Subcutaneous adipose tissue (tissue), 4 donors: Measurements from ENCODE around the gene POU2F1. TPM values are rescaled to one million over a fixed set of nuclear protein-coding genes. Genes with fewer than 3 reads are reported as not detected.

Experiments
- total RNA-seq, 4 donors: library from RNA; depleted of rRNA; stranded (reverse); fragments of >200 nt; gene quantifications; one replicate each; pipeline ENCODE4 v1.1.0, GENCODE V29; 2016
- TF ChIP-seq, protein P1 (sequence below): fragments of 450-650 bp; IDR thresholded peaks from one replicate; pipeline ENCODE4 v1.5.1; 2016; ENCODE audit warnings: low read depth, mild to moderate bottlenecking, control low read depth, antibody characterized with exemption, moderate library complexity

The POU2F1 gene
- total RNA-seq, 4 donors from 2014 or later = 17.1 to 40.6 (median 20.5) TPM

DNA sequence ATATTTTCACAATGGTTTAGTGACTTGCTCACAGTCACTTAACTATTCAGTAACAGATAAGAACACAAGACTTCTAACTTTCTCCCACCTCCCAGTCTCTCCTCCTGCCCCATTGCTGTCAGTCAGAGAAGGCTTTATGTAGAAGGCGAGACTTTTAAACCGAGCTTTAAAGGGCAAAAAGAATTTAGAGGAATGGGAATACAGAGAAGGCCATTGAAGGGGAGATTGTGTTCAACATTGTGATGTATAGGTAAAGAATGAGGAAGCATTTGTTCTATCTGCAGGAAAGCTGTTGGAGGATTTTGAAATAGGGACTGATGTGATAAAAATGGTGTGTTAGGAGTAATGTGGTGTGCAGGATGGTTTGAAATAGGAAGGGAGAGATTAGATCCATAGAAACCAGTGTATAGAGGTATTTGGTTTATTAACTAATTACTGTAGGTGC lies 7.3 kb downstream of the POU2F1 start:
- TF ChIP-seq, protein P1, sequence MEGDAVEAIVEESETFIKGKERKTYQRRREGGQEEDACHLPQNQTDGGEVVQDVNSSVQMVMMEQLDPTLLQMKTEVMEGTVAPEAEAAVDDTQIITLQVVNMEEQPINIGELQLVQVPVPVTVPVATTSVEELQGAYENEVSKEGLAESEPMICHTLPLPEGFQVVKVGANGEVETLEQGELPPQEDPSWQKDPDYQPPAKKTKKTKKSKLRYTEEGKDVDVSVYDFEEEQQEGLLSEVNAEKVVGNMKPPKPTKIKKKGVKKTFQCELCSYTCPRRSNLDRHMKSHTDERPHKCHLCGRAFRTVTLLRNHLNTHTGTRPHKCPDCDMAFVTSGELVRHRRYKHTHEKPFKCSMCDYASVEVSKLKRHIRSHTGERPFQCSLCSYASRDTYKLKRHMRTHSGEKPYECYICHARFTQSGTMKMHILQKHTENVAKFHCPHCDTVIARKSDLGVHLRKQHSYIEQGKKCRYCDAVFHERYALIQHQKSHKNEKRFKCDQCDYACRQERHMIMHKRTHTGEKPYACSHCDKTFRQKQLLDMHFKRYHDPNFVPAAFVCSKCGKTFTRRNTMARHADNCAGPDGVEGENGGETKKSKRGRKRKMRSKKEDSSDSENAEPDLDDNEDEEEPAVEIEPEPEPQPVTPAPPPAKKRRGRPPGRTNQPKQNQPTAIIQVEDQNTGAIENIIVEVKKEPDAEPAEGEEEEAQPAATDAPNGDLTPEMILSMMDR = no peak

GRCh38 chr1:167229719-167230385 lies 9.2 kb downstream of the POU2F1 start:
- TF ChIP-seq, protein P1 = no peak

DNA sequence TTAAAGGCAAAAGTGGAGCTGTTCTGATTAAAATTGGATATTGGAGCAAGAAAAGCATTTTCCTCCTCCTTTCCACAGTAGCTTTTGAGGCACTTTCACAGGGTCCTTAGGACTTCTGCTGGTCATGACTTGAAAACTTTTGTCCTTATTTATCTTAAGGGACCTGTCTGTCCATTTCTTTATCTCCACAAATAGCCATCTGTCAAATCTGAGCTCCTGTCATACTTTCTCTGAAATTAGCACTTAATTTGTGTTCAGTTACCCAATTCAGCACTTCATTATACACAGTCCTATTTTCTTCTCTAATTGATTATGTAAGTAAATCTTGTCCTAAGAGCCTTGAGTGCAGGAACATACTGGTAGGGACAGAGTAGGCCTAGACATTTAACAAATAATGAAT lies 9.8 kb downstream of the POU2F1 start:
- TF ChIP-seq, protein P1 = no peak

DNA sequence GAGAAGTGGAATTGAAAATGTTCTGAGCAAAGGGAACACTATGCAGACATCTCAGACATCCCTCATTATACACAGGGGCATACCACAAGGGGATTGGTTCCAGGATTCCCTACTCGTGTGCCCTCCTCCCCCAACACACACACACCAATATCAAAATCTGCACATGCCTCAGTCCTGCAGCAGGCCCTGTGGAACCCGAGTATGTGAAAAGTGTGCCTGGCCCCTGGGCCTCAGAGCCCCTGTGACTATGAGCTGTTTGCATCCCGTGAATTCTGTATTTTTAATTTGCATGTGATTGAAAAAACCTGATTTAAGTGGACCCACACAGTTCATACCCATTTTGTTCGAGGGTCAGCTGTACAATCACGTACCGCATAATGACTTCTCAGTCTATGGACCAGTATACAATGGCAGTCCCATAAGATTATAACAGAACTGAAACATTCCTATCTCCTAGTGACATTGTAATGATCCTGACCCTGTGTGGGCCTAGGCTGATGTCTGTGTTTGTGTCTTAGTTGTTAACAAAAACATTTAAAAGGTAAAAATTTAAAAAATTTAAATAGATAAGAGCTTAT lies 11.3 kb downstream of the POU2F1 start:
- TF ChIP-seq, protein P1 = no peak

- TF ChIP-seq, protein P1 = no peak
These were observed 12.1 kb downstream of the POU2F1 start for GRCh38 chr1:167232801-167233200.

DNA sequence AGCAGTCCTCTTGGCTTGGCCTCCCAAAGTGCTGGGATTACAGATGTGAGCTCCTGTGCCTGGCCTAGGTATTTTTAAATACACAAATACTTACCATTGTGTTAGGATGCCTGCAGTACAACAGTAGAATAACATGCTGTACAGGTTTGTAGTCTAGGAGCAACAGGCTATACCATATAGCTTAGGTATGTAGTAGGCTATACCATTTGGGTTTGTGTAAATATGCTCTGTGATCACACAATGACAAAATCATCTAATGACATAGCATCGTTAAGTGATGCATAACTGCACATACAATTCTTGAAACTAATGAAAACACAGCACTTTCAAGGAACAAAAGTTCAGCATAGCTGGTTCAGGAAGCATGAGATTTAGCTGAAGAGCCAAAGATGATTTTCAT lies 12.7 kb downstream of the POU2F1 start:
- TF ChIP-seq, protein P1 = no peak

DNA sequence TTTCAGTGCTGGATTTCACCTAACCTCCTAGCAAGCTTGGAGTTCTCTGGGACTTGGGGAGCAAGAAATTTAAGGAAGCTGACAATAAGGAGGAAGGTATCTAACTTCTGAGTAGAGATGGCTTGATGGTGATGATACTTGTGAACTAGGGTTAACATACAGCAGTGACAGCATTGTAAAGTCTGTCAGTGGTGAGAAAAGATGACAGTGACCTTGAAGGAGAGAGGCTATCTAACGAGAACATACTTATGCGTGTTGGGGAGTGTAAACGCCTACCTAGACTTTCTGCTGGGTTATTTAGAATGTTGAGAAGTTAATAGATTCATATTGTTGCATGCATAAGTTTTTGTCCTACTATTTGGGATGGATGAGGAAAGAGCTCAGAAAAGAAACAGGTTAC lies 16.3 kb downstream of the POU2F1 start:
- TF ChIP-seq, protein P1 = no peak
